Sigmoid colon (tissue), 3 donors: Measurements from ENCODE around the gene GPN3.

Experiments
- POLR2A ChIP-seq, 2 donors: fragments of 450-650 bp; IDR thresholded peaks; one replicate each; pipeline ENCODE4 v1.6.1; 2016; ENCODE audit warnings: antibody characterized with exemption in 2 of 2, mild to moderate bottlenecking in 2 of 2, moderate library complexity in 2 of 2
- TF ChIP-seq, protein P1 (sequence below), 4 experiments: fragments of 450-650 bp in 3 of 4; fragments of 200-600 bp in 1 of 4; IDR thresholded peaks; one replicate each; pipeline ENCODE4 v1.5.1; 2016 to 2019; ENCODE audit warnings: antibody characterized with exemption in 4 of 4, mild to moderate bottlenecking in 3 of 4, moderate library complexity in 2 of 4

DNA sequence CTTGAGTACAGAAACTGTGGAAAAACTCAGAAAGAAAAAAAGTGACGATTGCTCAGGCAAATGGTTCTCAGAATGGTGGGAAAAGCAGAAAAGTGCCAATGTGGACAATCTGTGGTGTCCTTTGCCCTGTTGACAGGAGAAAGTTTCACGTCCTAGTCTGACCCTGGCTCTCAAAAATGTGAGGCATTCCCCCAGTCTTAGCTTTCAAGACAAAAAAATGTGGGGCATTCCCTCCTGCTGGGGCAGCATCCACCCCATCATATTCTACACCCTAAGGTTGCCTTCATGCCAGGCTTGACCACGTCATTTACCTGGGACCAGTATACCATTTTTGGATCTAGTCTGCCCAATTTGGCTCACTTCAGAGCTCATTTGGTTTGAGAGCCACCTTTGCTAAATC lies 43.8 kb downstream of the GPN3 start:
- TF ChIP-seq, protein P1, sequence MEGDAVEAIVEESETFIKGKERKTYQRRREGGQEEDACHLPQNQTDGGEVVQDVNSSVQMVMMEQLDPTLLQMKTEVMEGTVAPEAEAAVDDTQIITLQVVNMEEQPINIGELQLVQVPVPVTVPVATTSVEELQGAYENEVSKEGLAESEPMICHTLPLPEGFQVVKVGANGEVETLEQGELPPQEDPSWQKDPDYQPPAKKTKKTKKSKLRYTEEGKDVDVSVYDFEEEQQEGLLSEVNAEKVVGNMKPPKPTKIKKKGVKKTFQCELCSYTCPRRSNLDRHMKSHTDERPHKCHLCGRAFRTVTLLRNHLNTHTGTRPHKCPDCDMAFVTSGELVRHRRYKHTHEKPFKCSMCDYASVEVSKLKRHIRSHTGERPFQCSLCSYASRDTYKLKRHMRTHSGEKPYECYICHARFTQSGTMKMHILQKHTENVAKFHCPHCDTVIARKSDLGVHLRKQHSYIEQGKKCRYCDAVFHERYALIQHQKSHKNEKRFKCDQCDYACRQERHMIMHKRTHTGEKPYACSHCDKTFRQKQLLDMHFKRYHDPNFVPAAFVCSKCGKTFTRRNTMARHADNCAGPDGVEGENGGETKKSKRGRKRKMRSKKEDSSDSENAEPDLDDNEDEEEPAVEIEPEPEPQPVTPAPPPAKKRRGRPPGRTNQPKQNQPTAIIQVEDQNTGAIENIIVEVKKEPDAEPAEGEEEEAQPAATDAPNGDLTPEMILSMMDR (IDR thresholded peaks at IDR 0.05) = no peak
- no peak for TF ChIP-seq POLR2A (IDR thresholded peaks at IDR 0.05)
